GM18517 (cell line): ENCODE data around the gene FAM83G.

ENCODE experiments used
- ATAC-seq: cut with Tn5 transposase; IDR thresholded peaks from one replicate; pipeline ENCODE4 v1.9.1; 2021; ENCODE audit warnings: mild to moderate bottlenecking, moderate library complexity; ENCODE audit not compliant: unreplicated experiment

The FAM83G gene

DNA sequence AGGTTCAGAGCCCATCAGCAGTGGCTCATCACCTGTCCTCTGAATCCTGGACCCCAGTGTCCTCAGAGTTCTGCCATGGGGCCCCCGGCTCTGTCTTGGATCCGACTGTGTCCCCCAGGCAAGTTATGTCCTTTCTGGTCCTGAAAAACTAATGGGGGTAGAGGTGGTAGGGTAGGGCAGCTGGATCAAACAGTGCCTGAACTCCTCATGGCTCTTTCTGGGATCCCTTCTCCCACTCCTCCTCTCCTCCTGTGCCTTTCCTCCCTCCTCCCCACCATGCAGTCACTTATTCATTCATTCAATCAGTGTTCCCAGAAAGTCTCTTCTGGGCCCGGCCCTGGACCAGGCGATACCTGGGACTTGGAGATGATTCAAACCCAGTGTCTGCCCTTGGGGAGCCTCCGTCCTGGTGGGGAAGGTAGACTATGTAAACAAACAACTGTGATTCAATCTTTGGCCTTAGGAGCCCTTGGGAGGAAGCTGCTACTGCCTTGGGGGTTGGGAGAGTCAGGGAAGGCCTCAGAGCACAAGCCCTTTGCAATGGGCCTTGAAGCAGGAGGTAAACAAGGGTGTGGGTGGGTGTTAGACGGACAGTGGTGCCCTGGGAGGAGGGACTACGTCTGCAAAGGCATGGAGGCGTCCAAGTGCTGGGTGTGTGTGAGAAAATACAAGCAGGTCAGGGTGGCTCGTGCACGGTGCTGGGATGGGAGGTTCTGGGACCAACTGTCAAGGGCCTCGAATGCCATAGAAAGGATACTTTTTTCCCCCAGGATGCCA lies 6.4 kb upstream of the FAM83G start:
- no peak for ATAC-seq

DNA sequence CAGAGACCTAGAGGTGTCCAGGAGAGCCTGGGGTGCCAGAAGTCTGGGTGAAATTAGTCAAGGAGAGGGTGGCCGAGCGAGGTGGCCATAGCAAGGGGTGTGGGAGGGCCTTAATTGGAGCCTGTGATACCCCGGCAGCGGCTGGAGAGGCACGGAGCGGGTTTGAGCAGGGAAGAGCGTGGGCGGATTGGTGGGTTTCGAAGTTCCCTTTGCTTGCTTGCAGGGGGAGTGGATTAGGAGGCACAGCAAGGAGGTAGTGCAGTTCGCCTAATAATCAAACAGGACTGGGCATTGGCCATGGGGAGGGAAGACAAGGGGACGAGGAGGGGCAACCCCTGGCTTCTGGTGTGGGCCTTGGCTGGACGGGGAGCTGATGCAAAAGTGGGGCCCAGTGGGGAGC lies 5.4 kb upstream of the FAM83G start:
- no peak for ATAC-seq

DNA sequence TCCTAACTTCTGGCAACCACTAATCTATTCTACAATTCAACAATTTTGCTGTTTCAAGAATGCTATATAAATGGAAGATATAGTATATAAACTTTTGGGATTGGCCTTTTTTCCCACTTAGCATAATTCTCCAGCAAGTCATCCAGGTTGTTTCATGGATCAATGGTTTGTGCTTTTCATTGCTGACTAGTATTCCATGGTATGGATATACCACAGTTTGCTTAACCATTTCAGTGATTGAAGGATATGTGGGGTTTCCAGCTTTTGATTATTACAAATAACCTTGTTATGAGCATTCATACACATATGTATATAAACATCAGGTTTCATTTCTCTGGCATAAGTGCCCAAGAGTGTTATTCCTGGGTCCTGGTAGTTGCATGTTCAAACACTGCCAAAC lies 2.1 kb upstream of the FAM83G start:
- ATAC-seq: no peak

DNA sequence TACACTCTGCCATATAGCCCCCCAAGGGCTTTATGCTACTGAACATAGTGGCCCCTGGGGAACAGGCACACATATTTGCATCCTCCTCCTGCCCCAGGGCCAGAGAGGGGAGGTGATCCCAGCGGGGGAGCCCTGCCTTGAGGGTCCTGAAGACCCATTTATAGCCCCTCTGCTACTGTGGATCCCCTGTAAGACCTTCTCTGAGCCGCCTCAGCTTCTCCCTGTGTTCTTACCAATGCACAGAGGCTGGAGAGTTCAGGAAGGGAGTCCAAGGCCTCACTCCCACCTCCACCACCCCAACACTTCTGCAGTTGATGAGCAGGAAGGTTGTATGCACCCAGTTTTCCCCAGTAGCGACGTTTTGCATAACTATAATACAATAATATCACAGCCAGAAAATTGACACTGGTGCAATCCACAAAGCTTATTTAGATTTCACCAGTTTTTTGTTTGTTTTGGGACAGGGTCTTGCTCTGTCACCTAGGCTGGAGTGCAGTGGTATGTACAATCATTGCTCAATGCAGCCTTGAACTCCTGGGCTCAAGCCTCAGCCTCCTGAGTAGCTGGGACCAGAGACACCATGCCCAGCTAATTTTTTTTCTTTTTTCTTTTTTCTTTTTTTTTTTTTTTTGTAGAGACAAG lies 1.3 kb upstream of the FAM83G start:
- ATAC-seq: no peak

DNA sequence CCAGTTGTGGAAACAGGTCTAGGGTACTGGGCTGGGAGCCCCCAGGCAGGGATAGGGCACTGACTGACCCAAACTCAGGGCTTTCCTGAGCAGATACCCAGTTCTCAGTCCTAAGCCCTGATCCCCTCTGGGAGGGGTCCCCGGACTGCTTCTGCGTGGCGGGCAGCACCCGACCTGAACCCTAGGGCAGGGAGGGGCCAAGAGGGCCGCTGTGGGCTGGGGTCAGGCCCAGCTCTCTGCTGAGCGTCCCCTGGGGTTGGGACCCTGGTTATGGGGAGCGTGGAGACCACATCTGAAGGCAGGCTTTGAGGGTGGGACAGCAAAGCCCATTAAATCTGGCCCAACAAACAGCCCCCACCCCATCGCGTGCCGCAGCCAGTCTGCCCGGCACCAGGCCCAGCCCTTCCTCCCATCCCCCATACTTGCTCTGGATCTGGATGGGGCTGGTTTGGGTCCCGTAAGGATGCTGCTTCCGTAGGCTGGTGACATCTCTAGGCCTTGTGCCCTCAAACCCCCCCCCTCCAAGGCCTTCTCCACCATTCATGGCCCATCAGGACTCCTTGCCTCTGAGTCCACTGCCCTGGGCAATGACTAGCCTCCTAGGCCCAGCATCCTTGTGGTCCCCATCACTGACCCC lies 691 bp upstream of the FAM83G start:
- no peak for ATAC-seq

DNA sequence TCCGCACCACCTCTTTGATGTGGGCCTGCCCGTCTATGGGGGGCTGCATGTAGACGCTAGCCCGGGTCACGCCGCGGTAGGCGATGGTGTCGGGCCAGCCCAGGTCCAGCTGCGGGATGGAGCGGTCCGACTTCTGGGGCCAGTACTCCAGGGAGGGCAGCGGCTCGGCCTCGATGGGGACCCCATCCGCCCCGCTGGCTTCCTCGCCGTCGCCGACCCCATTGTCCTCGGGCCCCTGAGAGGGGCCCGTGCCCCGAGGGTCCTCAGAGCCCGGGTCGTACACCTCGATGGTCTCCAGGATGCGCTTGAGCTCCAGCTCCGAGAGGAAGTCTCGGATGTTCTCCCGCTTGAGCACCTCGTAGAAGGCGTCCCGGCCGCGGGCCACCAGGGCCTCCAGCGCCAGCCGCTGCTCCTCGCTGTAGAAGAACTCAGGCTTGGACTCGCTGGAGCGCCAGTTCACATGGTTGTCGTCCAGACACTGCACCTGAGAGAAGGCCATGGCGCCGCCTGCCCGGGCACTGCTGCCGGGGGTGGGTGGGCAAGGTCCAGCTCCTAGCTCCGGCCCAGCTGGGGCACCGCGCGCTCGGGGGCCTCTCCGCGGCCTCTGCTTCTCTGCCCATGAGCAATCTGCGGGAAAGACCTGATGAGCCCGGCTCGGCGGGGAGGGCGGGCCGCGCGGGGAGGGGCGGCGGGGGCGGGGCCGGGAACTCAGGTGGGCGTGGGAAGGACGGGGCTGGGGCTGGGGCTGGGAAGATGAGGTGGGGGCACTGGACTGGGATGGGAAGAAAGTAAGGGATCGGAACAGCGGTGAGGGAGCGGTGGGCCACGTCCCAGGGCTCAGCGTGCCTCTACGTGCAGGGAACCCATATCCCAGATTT lies 782 bp downstream of the FAM83G start:
- ATAC-seq: no peak

DNA sequence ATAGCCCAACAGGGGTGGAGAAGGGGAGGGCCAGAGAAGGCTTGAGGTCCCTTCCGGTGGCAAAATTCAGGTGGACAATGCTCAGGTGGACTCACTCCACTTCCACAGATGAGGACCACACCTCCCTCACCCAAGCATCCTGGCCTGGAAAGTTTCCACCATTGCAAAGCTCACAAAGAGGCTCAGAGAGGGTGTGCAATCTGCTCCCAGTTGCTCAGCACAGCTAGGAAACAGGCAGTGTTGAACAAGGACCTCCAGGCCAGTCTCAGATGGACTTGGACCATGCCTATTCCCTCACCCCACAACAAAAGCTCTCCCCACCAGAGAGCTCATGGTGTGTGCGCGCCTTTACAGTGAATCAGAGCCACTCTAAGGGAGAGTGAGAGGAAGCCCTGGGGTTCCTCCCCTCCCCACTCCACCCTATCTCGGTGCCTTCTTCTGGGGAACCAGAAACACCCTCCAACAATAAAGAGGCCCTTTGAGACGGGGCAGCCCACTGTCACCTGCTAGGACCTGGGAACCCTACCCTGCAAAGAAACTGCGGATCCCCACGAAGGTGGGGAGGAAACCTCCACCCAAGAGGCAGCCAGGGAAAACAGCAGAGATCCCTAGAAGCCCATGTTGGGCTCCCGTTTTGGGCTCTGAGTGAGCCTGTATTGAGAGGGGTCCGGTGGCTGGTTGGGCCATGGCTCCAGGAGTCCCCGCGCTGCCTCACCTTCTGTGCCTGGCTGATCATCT lies 1.6 kb downstream of the FAM83G start:
- no peak for ATAC-seq

DNA sequence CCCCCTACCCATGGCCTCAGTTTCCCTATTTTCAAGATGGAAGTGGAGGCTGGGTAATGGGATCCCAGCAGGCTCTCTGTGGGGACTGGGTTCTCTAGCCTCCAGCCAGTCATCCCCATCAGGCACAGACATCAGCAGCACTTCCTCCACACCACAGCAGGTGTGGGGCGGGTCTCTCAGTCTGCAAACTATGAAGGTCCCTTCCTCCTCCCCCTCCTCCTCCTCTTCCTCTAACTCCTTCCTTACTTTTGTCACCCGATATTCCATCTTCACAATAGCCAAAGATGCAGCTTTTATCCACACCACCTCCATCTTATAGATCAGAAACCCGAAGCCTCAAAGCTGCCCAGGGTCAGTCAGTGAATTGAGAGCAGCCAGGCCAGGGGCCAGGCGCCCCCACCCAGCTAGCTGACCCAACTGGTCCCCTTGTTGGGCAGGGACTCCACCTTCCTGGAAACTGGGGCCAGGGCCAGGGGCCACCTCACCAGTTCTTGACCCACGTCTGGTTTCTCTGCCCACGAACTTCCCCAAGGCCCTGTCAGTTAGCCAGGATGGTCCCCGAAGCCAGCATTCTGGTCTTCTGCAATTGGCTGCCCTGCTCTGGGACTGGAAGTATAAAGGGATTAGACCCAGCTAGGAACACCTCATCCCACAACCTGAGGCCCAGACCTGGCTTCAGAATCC lies 2.5 kb downstream of the FAM83G start:
- ATAC-seq: no peak

DNA sequence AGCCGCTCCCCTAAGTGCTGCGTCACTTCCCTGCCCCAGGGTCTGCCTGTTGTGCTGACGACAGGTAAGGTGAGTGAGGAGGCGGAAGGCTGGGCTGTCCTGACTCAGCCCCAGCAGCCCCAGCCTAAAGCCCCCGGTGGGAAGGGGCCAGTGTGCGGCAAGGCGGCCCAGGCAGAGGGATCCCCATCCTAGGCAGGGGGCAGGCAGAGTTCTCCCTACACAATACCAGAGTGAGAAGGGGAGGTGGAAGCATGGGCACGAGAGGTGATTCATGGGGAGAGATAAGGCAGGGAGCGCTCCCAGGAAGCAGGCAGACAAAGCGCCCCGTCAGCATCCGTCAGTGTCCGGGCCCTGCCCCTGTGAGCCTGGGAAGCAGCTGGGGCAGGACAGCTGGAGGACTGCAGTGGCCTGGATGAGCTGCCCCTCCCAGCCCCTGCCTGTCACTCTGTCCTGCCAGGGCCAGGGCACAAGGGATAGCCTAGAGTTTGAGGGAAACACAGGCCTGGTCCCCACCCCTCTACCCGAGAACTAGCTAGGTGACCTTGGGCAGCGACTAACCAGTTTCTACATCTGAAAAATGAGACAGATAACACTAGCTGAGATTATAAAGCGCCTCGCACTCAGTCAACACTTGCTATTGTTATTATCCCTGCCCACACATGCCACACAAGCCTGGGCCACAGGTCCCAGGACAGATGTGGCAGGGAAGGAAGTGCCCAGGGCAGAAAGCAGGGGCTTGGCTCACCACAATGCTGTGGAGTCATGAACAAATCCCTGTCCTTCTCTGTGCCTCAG lies 3.8 kb downstream of the FAM83G start:
- no peak for ATAC-seq

DNA sequence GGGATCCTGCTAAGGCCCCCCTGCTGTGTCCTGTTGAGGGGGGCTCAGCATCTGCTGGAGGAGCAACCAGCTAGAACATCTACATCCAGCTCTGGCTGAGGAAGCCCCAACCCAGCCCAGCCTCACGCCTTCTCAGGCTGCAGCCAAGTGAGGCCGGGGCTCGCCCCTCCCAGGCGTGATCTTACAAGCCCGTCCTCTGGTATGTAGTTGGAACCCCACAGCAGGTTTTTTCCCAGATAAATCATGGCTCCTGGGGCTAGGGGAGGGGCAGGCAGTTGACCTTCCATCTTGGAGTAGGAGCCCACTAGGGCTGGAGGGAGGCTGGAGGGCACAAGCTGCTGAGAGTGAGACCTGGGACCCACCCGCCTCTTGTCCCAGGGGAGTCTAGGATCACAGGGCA lies 4.7 kb downstream of the FAM83G start:
- ATAC-seq: no peak

DNA sequence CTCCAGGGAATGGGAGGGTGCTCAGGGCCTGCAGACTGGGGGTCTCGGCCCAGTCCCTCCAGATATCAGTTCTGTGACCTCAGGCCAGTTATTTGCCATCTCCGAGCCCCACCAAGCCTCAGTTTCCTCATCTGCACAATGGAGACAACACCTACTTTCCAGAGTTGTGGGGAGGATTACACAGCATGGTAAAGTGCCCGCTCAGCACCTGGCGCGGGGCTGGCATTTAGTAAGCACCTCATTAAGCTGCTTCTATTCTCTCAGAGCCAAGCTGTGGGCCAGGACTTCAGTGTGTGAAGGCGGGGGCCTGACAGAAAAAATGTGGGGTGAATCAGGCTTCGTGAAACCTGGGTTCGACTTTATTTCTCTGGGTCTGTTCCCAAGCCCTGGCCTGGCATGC lies 5.2 kb downstream of the FAM83G start:
- no peak for ATAC-seq

DNA sequence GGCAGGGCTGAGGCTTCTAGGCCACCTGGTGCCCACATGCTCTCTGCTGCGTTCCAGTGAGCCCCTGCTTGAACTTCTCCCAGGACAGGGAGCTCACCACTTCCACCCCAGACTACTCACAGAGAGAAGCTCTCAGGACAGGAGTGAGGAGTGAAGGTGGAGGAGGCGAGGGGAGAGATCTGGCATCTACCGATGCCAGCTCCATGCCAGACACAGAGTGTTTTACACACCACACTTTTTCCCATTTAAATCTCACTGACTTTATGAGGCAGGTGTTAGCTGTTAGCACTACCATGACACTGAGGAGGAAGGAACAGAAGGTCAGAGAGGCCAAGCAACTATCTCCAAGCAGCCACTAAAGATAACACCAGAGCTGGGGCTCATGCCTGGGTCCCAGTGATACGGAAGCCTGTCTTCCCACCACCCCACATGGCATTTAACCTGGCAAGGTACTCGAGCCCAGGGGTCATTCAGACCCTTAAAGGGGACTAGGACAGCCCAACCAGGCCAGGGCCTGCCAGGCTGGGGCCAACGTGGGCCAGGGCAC lies 6.8 kb downstream of the FAM83G start:
- no peak for ATAC-seq

DNA sequence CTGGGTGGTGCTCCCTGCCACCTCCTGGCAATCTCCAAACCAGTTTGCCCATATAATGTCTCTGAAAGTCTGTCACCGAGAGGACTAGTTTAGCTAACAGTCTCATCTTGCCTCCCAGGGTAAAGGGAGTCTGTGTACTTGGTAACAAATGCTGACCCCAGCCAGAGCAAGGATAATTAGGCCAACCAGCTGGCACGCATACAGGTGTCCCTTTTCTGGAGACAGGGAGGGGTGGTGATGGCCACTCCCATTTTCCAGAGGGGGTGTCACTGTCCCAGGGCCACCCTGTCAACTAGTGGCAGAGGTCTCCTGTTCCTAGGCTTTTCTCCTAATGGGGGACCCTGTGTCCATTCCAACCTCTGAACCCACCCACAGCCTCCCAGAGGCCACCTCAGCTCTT lies 8.1 kb downstream of the FAM83G start:
- ATAC-seq: no peak

DNA sequence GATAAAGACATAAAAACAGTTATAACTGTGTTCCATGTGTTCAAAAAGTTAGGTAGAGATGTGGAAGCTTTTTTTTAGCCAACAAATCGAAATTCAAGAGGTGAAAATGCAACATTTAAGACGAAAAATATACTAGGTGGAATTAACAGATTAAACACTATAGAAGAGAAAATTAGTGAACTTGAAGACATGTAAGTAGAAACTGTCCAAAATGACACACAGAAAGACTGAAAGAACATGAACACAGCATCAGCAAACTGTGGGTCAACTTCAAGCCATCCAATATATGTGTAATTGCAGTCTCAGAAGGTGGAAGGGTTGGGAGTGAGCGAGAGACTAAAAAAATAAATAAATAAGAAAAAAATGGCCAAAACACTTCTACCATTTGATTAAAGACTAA lies 9.3 kb downstream of the FAM83G start:
- ATAC-seq: no peak

DNA sequence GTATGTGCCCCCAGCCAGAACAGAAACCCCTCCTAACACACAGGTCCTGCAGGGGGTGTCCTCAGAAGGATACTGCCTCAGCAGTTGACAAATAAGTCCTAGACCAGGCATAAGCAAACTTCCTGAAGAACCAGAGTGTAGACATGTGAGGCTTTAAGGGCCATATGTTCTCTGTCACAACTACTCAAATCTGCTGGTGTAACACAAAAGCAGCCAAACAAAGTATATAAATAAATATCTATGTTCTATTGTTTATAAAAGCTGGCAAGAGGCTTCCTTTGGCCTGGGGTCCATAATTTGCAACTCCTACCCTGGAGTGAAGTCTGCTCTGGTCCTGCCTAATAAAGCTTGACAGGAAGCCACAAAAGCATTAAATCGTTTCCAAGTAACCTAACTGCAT lies 9.9 kb downstream of the FAM83G start:
- ATAC-seq: no peak

DNA sequence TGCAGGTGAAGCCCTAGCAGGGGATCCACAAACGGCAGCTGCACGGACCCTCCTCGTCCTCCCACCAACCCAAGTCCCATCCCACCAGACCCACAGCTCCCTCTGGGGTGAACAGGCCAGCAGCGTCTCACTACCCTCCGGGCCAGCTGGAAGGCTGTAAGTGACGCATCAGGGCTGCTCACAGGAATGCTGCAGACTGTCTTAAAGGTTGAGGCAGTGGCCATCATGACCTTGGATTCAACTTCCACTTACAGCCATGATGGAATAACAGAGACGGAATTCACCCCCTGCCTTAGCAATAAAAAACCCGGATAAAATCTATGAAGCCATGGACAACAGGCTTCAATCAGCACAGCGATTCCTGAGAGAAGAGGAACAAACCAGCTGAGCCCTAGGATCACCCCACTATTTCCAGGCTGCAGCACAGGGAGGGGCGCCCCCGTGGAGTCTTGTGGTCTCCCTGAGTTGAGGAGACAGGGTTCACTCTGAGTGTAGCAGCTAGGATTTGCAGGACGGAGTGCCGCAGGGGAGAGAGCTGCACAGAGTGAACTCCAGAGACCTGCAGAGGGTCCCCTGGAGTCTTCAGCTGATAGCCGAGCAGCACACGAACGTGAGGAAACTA lies 10.5 kb downstream of the FAM83G start:
- no peak for ATAC-seq

DNA sequence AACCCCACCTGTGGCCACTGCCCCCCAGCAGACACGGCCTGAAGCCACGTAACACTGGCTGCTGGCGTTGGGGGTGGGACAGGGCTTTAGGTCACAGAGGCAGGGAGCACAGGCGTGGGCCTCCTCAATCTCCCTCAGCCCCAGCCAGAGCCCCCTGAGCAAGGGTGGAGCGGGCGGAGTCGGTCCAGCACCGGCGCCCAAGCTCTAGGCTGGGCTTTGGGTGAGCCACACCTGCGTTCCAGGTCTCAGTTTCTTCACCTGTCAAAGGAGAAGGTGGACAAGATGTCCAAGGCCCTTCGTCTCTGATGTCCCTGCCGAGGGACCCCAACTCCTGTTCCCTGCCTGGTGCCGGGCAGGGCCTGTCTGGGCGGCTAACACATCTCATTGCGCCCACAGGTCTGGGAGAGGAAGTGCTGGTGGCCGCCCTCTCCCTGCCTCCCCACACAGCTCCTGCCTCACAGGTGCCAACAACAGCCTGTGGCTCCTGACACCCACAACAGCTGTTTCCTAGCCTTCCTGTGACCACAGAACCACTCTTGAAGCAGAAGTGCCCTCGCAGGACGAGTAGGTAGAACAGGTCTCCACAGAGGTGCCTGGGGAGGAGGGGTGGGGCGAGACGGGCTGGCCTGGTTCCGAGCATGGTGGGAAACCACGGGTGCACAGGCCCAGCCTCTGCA lies 12.0 kb downstream of the FAM83G start:
- no peak for ATAC-seq
